HEK293 (cell line): ENCODE measurements around the gene WDR35.

Source experiments
- IKZF3 ChIP-seq: fragments of 450-650 bp; IDR thresholded peaks from 2 replicates; pipeline ENCODE4 v1.5.0; 2018; ENCODE audit warnings: missing biosample characterization, mild to moderate bottlenecking, missing genetic modification characterization, moderate library complexity
- KLF10 ChIP-seq: fragments of 450-650 bp; IDR thresholded peaks from 2 replicates; pipeline ENCODE4 v1.5.1; 2018; ENCODE audit warnings: missing biosample characterization, mild to moderate bottlenecking, missing genetic modification characterization
- TSHZ1 ChIP-seq: fragments of 450-650 bp; formaldehyde crosslinking; IDR thresholded peaks from 2 replicates; pipeline ENCODE4 v1.5.1; 2016; ENCODE audit warnings: missing biosample characterization, missing genetic modification characterization, borderline replicate concordance
- YY2 ChIP-seq: fragments of 450-650 bp; formaldehyde crosslinking; IDR thresholded peaks from 2 replicates; pipeline ENCODE4 v1.5.1; 2016; ENCODE audit warnings: missing biosample characterization, missing genetic modification characterization
- ZBTB1 ChIP-seq: fragments of 450-650 bp; formaldehyde crosslinking; IDR thresholded peaks from 2 replicates; pipeline ENCODE4 v1.5.1; 2016; ENCODE audit warnings: missing biosample characterization, missing genetic modification characterization
- ZBTB26 ChIP-seq: fragments of 450-650 bp; formaldehyde crosslinking; optimal IDR thresholded peaks from 2 replicates; pipeline ENCODE3; 2016; ENCODE audit warnings: missing biosample characterization, mild to moderate bottlenecking, missing genetic modification characterization
- ZEB2 ChIP-seq: fragments of 450-650 bp; formaldehyde crosslinking; IDR thresholded peaks from 2 replicates; pipeline ENCODE4 v1.5.1; 2016; ENCODE audit warnings: missing biosample characterization, missing genetic modification characterization
- ZNF121 ChIP-seq: fragments of 450-650 bp; formaldehyde crosslinking; IDR thresholded peaks from 2 replicates; pipeline ENCODE4 v1.5.1; 2016; ENCODE audit warnings: missing biosample characterization, missing genetic modification characterization
- ZNF248 ChIP-seq: fragments of 450-650 bp; formaldehyde crosslinking; IDR thresholded peaks from 2 replicates; pipeline ENCODE4 v1.5.1; 2017; ENCODE audit warnings: missing biosample characterization, missing genetic modification characterization
- ZNF311 ChIP-seq: fragments of 450-650 bp; formaldehyde crosslinking; IDR thresholded peaks from 2 replicates; pipeline ENCODE4 v1.5.1; 2017; ENCODE audit warnings: missing biosample characterization, missing genetic modification characterization, borderline replicate concordance
- ZNF335 ChIP-seq: fragments of 450-650 bp; formaldehyde crosslinking; conservative IDR thresholded peaks from 2 replicates; pipeline ENCODE4 v1.5.1; 2016; ENCODE audit warnings: missing biosample characterization, missing genetic modification characterization
- ZNF341 ChIP-seq: fragments of 450-650 bp; formaldehyde crosslinking; IDR thresholded peaks from 2 replicates; pipeline ENCODE4; 2016; ENCODE audit warnings: low read depth, missing biosample characterization, missing genetic modification characterization
- ZNF354C ChIP-seq: fragments of 450-650 bp; formaldehyde crosslinking; IDR thresholded peaks from 2 replicates; pipeline ENCODE4 v1.5.1; 2016; ENCODE audit warnings: missing biosample characterization, missing genetic modification characterization, low read depth, borderline replicate concordance
- ZNF37A ChIP-seq: fragments of 450-650 bp; IDR thresholded peaks from 2 replicates; pipeline ENCODE4 v1.5.1; 2018; ENCODE audit warnings: missing biosample characterization, missing genetic modification characterization
- ZNF391 ChIP-seq: fragments of 450-650 bp; formaldehyde crosslinking; IDR thresholded peaks from 2 replicates; pipeline ENCODE4 v1.5.1; 2016; ENCODE audit warnings: low read depth, missing biosample characterization, missing genetic modification characterization, borderline replicate concordance
- ZNF561 ChIP-seq: fragments of 450-650 bp; IDR thresholded peaks from 2 replicates; pipeline ENCODE4 v1.5.1; 2018; ENCODE audit warnings: missing biosample characterization, missing genetic modification characterization, borderline replicate concordance
- ZNF610 ChIP-seq: fragments of 450-650 bp; formaldehyde crosslinking; IDR thresholded peaks from 2 replicates; pipeline ENCODE4 v1.5.1; 2016; ENCODE audit warnings: missing biosample characterization, missing genetic modification characterization, borderline replicate concordance
- ZNF654 ChIP-seq: fragments of 450-650 bp; formaldehyde crosslinking; IDR thresholded peaks from 2 replicates; pipeline ENCODE4 v1.5.1; 2016; ENCODE audit warnings: low read depth, missing biosample characterization, missing genetic modification characterization
- ZNF830 ChIP-seq: fragments of 450-650 bp; IDR thresholded peaks from 2 replicates; pipeline ENCODE4 v1.5.0; 2018; ENCODE audit warnings: missing biosample characterization, missing genetic modification characterization, low read depth, mild to moderate bottlenecking, moderate library complexity
- ZNF843 ChIP-seq: fragments of 450-650 bp; formaldehyde crosslinking; IDR thresholded peaks from 2 replicates; pipeline ENCODE4 v1.5.1; 2016; ENCODE audit warnings: missing biosample characterization, missing genetic modification characterization
- TF ChIP-seq, protein P1 (sequence below): fragments of 450-650 bp; formaldehyde crosslinking; IDR thresholded peaks from 2 replicates; pipeline ENCODE4 v1.5.0; 2017; ENCODE audit warnings: missing biosample characterization, missing genetic modification characterization, borderline replicate concordance
- TF ChIP-seq, protein P2 (sequence below): fragments of 450-650 bp; formaldehyde crosslinking; IDR thresholded peaks from 2 replicates; pipeline ENCODE4 v1.5.1; 2016; ENCODE audit warnings: missing biosample characterization, missing genetic modification characterization
- TF ChIP-seq, protein P3 (sequence below): fragments of 450-650 bp; formaldehyde crosslinking; IDR thresholded peaks from 2 replicates; pipeline ENCODE4 v1.5.1; 2016; ENCODE audit warnings: missing biosample characterization, missing genetic modification characterization

WDR35 gene

DNA sequence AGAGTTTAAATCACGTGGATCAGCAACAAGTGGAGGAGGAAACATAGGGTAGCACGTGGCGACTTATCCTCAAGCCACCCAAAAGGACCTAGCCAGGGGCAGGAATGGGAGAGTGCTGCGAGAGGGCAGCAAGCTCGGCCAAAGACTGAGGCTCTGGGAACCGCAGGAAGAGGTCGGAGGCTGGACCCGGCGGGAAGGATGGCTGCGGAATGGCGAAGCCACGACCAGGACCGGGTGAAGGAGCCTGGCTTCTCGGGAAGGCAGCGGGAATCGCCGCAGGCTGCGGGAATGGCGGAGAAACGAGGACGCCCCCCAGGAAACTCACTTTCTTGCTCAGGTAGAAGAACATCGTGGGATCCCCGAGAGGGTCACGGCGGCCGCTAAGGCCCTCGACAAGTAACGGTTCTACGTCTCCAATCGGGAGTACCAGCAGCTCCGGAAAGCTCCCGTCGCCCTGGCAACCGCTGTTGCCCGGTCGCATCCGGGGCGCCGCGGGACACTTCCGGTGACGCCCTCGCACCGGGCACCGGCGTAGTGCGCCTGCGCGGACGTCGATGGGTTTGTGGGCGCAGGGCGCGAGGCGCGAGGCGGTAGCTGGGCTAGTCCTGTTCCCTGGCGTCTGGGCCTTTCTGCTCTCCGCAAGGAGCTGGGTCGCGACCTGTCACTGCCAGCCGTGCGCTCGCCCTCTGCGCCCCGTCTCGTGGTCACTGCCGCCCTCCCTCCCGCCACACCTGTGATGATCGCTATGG lies at the start of gene WDR35 (continued):
- TF ChIP-seq KLF10 (tag by site-specific recombination), result peak; percentile 33; the same call in 1 of the 2 replicates
- no peak for TF ChIP-seq ZNF121 (tag by site-specific recombination)
- TF ChIP-seq, protein P1, sequence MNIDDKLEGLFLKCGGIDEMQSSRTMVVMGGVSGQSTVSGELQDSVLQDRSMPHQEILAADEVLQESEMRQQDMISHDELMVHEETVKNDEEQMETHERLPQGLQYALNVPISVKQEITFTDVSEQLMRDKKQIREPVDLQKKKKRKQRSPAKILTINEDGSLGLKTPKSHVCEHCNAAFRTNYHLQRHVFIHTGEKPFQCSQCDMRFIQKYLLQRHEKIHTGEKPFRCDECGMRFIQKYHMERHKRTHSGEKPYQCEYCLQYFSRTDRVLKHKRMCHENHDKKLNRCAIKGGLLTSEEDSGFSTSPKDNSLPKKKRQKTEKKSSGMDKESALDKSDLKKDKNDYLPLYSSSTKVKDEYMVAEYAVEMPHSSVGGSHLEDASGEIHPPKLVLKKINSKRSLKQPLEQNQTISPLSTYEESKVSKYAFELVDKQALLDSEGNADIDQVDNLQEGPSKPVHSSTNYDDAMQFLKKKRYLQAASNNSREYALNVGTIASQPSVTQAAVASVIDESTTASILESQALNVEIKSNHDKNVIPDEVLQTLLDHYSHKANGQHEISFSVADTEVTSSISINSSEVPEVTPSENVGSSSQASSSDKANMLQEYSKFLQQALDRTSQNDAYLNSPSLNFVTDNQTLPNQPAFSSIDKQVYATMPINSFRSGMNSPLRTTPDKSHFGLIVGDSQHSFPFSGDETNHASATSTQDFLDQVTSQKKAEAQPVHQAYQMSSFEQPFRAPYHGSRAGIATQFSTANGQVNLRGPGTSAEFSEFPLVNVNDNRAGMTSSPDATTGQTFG (tag by site-specific recombination), result no peak
- TF ChIP-seq ZNF830, result no peak
- peak; percentile 96 for TF ChIP-seq ZNF341 (tag by site-specific recombination)
- no peak for TF ChIP-seq ZNF610 (tag by site-specific recombination)
- TF ChIP-seq ZNF248 (tag by site-specific recombination), result no peak
- peak; percentile 27; the same call in 1 of the 2 replicates for TF ChIP-seq ZNF561 (tag by site-specific recombination)
- no peak for TF ChIP-seq ZBTB1 (tag by site-specific recombination)
- TF ChIP-seq ZEB2 (tag by site-specific recombination), result peak; percentile 85
- peak; percentile 62 for TF ChIP-seq ZBTB26
- no peak for TF ChIP-seq ZNF843 (tag by site-specific recombination)
- TF ChIP-seq TSHZ1 (tag by site-specific recombination), result no peak
- no peak for TF ChIP-seq ZNF37A (tag by site-specific recombination)
- TF ChIP-seq YY2, result 0 out of 2 replicates have a peak, but pooled peaks have one; percentile 16
- TF ChIP-seq ZNF354C (tag by site-specific recombination), result no peak
- no peak for TF ChIP-seq ZNF311 (tag by site-specific recombination)
- TF ChIP-seq ZNF335 (tag by site-specific recombination), result peak; percentile 57
- TF ChIP-seq, protein P2, sequence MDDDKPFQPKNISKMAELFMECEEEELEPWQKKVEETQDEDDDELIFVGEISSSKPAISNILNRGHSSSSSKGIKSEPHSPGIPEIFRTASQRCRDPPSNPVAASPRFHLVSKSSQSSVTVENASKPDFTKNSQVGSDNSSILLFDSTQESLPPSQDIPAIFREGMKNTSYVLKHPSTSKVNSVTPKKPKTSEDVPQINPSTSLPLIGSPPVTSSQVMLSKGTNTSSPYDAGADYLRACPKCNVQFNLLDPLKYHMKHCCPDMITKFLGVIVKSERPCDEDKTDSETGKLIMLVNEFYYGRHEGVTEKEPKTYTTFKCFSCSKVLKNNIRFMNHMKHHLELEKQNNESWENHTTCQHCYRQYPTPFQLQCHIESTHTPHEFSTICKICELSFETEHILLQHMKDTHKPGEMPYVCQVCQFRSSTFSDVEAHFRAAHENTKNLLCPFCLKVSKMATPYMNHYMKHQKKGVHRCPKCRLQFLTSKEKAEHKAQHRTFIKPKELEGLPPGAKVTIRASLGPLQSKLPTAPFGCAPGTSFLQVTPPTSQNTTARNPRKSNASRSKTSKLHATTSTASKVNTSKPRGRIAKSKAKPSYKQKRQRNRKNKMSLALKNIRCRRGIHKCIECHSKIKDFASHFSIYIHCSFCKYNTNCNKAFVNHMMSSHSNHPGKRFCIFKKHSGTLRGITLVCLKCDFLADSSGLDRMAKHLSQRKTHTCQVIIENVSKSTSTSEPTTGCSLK (tag by site-specific recombination), result no peak
- peak; percentile 34; the same call in 1 of the 2 replicates for TF ChIP-seq ZNF391 (tag by site-specific recombination)
- TF ChIP-seq ZNF654, result no peak
- TF ChIP-seq, protein P3, sequence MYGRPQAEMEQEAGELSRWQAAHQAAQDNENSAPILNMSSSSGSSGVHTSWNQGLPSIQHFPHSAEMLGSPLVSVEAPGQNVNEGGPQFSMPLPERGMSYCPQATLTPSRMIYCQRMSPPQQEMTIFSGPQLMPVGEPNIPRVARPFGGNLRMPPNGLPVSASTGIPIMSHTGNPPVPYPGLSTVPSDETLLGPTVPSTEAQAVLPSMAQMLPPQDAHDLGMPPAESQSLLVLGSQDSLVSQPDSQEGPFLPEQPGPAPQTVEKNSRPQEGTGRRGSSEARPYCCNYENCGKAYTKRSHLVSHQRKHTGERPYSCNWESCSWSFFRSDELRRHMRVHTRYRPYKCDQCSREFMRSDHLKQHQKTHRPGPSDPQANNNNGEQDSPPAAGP, result 0 out of 2 replicates have a peak, but pooled peaks have one; percentile 28
- TF ChIP-seq IKZF3, result peak; percentile 77
